ENCODE data around the gene C14orf180. TPM values are rescaled to one million over a fixed set of nuclear protein-coding genes. Genes with fewer than 3 reads are reported as not detected.

C14orf180 gene
- total RNA-seq, 4 donors from 2014 or later, result 0.13 to 1.5 (median 0.53) TPM

- Histone ChIP-seq H3K9me3 (no peaks in the 10 kb centered on the region), H3K27ac (no peak overlapping the region), H3K4me1 (peaks cover 5 to 9% of the 10 kb centered on the region in 2 donors), H3K27me3 (no peaks in the 10 kb centered on the region), H3K4me3 (replicated peaks in 1 of 3) (no peak overlapping the region), H3K36me3 (no peaks in the 10 kb centered on the region)
- 76 to 81% methylated on average over 13 to 14 of the region's 14 CpGs for WGBS, 2 donors
- no peak for DNase-seq
- TF ChIP-seq, protein P1, sequence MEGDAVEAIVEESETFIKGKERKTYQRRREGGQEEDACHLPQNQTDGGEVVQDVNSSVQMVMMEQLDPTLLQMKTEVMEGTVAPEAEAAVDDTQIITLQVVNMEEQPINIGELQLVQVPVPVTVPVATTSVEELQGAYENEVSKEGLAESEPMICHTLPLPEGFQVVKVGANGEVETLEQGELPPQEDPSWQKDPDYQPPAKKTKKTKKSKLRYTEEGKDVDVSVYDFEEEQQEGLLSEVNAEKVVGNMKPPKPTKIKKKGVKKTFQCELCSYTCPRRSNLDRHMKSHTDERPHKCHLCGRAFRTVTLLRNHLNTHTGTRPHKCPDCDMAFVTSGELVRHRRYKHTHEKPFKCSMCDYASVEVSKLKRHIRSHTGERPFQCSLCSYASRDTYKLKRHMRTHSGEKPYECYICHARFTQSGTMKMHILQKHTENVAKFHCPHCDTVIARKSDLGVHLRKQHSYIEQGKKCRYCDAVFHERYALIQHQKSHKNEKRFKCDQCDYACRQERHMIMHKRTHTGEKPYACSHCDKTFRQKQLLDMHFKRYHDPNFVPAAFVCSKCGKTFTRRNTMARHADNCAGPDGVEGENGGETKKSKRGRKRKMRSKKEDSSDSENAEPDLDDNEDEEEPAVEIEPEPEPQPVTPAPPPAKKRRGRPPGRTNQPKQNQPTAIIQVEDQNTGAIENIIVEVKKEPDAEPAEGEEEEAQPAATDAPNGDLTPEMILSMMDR (IDR thresholded peaks at IDR 0.05), result no peak
- no peak for TF ChIP-seq POLR2A (IDR thresholded peaks at IDR 0.05)
- intact Hi-C loops (cut with DNase I), result no loop called here
These were observed 5.0 kb upstream of the C14orf180 start for GRCh38 chr14:104574536-104574935.

DNA sequence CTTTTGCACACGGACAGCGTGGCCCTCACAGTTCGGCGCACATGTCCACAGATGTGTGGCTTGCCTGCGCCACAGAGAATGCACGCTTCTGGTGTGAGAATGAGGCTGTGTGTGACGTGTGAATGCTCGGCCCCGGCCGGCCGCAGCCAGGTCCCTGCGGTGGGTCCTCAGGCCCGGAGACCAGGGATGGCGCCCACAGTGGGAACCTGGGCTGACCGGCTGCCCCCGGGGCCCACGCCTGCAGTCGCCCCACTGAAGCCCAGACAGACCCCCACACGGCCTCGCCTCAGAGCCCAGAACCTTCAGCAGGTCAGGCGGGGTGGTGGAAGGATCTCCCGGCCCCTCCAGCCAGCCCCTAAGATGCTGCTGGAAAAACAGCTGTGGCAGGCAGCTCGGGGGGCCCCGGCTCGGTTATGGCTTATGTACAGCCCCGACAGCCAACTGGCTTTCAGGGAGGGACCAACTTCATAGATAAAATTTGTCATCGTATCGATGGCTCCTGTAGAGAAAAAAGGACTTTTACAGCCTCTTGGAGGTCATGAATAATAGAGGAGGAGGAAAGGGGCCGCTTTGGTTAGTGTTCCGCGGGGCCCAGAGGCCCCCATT lies 4.5 kb upstream of the C14orf180 start:
- Histone ChIP-seq H3K9me3 (no peaks in the 10 kb centered on the region), H3K4me3 (replicated peaks in 1 of 3) (no peak overlapping the region), H3K27me3 (no peaks in the 10 kb centered on the region), H3K36me3 (no peaks in the 10 kb centered on the region), H3K4me1 (peaks cover 10 to 14% of the 10 kb centered on the region in 2 donors), H3K27ac (no peak overlapping the region)
- 87 to 88% methylated on average over 12 to 25 of the region's 31 CpGs for WGBS, 2 donors
- no peak for TF ChIP-seq POLR2A (IDR thresholded peaks at IDR 0.05)
- TF ChIP-seq, protein P1 (IDR thresholded peaks at IDR 0.05), result no peak
- DNase-seq, result no peak
- intact Hi-C loops (cut with DNase I), result no loop called here

DNA sequence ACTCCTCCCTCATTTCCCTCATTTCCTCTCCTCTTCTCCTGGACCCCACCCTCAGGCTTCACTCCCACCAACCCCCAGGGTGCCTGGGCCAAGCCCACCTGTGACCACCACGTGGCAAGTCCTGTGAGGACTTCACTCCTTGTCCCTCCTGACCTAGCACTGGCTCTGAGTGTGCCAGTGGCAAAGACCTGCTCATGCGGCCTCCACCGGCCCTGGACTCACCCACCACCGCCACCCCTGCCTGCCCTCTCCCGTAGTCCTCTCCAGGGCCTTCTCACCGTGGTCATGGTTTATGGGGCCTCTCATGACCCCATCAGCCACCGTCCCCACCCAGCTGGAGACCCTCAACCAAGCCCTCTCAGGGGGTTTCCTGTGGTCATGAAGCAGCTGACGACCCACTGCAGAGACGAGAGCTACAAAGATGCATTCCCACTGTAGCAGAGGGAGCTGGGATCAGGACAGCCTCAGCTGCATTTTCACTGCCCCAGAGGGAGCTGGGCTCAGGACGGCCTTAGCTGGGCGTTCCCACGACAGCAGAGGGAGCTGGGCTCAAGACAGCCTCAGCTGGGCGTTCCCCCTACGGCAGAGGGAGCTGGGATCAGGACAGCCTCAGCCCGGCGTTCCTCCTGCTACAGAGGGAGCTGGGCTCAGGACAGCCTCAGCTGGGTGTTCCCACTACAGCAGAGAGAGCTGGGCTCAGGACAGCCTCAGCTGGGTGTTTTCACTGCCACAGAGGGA lies 3.2 kb upstream of the C14orf180 start:
- H3K27me3 ChIP-seq, result no peaks in the 10 kb centered on the region

DNA sequence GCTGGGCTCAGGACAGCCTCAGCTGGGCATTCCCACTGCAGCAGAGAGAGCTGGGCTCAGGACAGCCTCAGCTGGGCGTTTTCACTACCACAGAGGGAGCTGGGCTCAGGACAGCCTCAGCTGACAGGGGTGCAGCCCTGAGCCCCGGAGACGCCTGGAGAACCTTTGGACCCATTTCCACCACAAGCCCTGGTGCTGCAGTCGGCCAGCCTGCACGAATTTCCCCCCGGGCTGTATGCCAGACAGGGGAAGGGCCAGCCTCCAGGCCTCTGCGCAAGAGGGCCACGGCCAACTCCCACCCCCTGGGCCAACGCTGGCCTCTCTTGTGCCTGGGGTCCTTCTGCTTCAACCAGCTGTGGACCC lies 2.6 kb upstream of the C14orf180 start:
- no peak for DNase-seq
- WGBS, 2 donors, result 40 to 67% methylated on average over 1 to 9 of the region's 9 CpGs
- Histone ChIP-seq H3K4me1 (peaks cover 24 to 31% of the 10 kb centered on the region in 2 donors), H3K27me3 (no peaks in the 10 kb centered on the region), H3K4me3 (replicated peaks in 1 of 3) (no peak overlapping the region), H3K27ac (no peak overlapping the region), H3K36me3 (no peaks in the 10 kb centered on the region), H3K9me3 (no peaks in the 10 kb centered on the region)
- intact Hi-C loops (cut with DNase I), result no loop called here
- TF ChIP-seq, protein P1 (IDR thresholded peaks at IDR 0.05), result no peak
- TF ChIP-seq POLR2A (IDR thresholded peaks at IDR 0.05), result no peak

More for the DNA sequence above, 3.2 kb upstream of the C14orf180 start:
- Histone ChIP-seq H3K9me3 (no peaks in the 10 kb centered on the region), H3K4me1 (peaks cover 24 to 27% of the 10 kb centered on the region in 2 donors), H3K36me3 (no peaks in the 10 kb centered on the region), H3K27ac (no peak overlapping the region), H3K4me3 (replicated peaks in 1 of 3) (no peak overlapping the region)
- no peak for DNase-seq
- WGBS, 2 donors, result 76 to 90% methylated on average over 9 to 13 of the region's 16 CpGs
- no peak for TF ChIP-seq POLR2A (IDR thresholded peaks at IDR 0.05)
- TF ChIP-seq, protein P1 (IDR thresholded peaks at IDR 0.05), result no peak
- intact Hi-C loops (cut with DNase I), result no loop called here

- no peak overlapping the region for H3K27ac ChIP-seq
- H3K4me1 ChIP-seq, result peaks cover 24 to 31% of the 10 kb centered on the region in 2 donors
- no peak for DNase-seq
- no peaks in the 10 kb centered on the region for H3K27me3 ChIP-seq
- 83% methylated on average over 12 of the region's 12 CpGs; no CpG with 5 or more reads in 1 of the 2 donors for WGBS, 2 donors
- no peaks in the 10 kb centered on the region for H3K9me3 ChIP-seq
- H3K36me3 ChIP-seq, result no peaks in the 10 kb centered on the region
- H3K4me3 ChIP-seq (replicated peaks in 1 of 3), result no peak overlapping the region
- intact Hi-C loops (cut with DNase I), result no loop called here
- TF ChIP-seq, protein P1 (IDR thresholded peaks at IDR 0.05), result no peak
- no peak for TF ChIP-seq POLR2A (IDR thresholded peaks at IDR 0.05)
These were observed 2.1 kb upstream of the C14orf180 start for GRCh38 chr14:104577426-104577825.
